ENCODE measurements around the gene MORN5.
A peak's percentile ranks its signal among the peaks of the same experiment; 100 is the strongest.

MORN5 gene

GRCh38 chr9:122192914-122193525 is 33.3 kb downstream of the MORN5 start:
- DNase-seq: no peak

GRCh38 chr9:122193651-122194050 is 33.9 kb downstream of the MORN5 start:
- no peak for DNase-seq

GRCh38 chr9:122195875-122196274 is 36.2 kb downstream of the MORN5 start:
- no peak for DNase-seq

GRCh38 chr9:122197426-122197825 is 37.7 kb downstream of the MORN5 start:
- DNase-seq: peak; percentile 40

- peak; percentile 12 for DNase-seq
Observed at GRCh38 chr9:122197882-122198281, 38.2 kb downstream of the MORN5 start.

- no peak for DNase-seq
Observed at GRCh38 chr9:122200960-122201595, 41.4 kb downstream of the MORN5 start.

GRCh38 chr9:122201641-122202040 is 41.9 kb downstream of the MORN5 start:
- DNase-seq: no peak

- DNase-seq: no peak
Observed at GRCh38 chr9:122202111-122202510, 42.4 kb downstream of the MORN5 start.

GRCh38 chr9:122204055-122204454 is 44.3 kb downstream of the MORN5 start:
- DNase-seq: peak; percentile 22

- no peak for DNase-seq
Observed at GRCh38 chr9:122204491-122204890, 44.8 kb downstream of the MORN5 start.

GRCh38 chr9:122205176-122205575 is 45.5 kb downstream of the MORN5 start:
- no peak for DNase-seq

GRCh38 chr9:122206118-122207046 is 46.7 kb downstream of the MORN5 start:
- DNase-seq: peak; percentile 25

GRCh38 chr9:122207096-122207495 is 47.4 kb downstream of the MORN5 start:
- DNase-seq: no peak

- DNase-seq: no peak
Observed at GRCh38 chr9:122209451-122209850, 49.7 kb downstream of the MORN5 start.

GRCh38 chr9:122212473-122213004 is 52.8 kb downstream of the MORN5 start:
- no peak for DNase-seq

GRCh38 chr9:122213102-122213588 is 53.4 kb downstream of the MORN5 start:
- DNase-seq: no peak

GRCh38 chr9:122213589-122214413 is 54.1 kb downstream of the MORN5 start:
- DNase-seq: peak; percentile 86

GRCh38 chr9:122214507-122214906 is 54.8 kb downstream of the MORN5 start:
- DNase-seq: no peak

GRCh38 chr9:122215663-122216062 is 56.0 kb downstream of the MORN5 start:
- DNase-seq: no peak

- no peak for DNase-seq
Observed at GRCh38 chr9:122216138-122216797, 56.6 kb downstream of the MORN5 start.

- DNase-seq: no peak
Observed at GRCh38 chr9:122216798-122217418, 57.2 kb downstream of the MORN5 start.
